ENCODE measurements around the gene SPACA7.
"Not testable (repeated sequence)": the region's sequence is repeated elsewhere in the genome, so short reads cannot be mapped to it uniquely, and the experiment has no call there.

The SPACA7 gene

DNA sequence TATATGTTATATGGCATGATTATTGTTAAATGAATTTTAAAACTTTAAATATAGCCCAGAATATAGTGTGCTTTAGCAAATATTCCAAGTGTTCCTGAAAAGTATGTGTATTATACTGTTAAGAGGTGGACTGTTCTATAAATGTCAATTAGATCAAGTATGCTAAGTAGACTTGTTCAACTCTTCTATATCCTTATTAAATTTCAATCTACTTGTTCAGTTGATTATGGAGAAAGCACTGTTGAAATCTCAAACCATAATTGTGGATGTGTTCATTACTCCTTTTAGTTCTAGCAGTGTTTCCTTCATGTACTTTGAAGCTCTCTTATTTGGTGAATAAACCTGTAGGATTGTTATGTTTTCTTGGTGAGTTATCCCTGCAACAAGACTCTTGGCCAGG lies 52.5 kb downstream of the SPACA7 start:
- DNase-seq (ENCODE audit: low spot score): no peak

DNA sequence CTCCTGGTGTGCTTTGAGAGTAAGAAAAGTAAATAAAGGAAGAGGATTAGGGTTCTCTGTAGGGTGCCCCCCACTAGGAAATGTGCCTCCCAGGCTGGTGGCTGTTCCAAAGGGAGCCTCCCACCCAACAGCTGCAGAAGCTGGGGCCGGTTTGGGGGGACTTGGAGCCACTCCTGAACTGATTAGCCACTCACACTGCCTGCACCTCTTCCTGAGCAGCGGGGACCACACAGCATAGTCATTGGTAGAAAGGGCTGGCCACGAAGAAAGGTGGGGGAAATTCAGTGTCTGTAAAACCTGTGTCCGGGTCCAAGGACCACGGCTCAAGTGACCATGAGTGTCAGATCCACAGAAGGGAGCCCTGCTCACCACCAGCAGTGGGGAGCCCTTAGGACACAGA lies 55.6 kb downstream of the SPACA7 start:
- no peak for DNase-seq (ENCODE audit: low spot score)

- not testable (repeated sequence) for DNase-seq (ENCODE audit: low spot score)
Measured at GRCh38 chr13:112432734-112433133, 56.6 kb downstream of the SPACA7 start.

DNA sequence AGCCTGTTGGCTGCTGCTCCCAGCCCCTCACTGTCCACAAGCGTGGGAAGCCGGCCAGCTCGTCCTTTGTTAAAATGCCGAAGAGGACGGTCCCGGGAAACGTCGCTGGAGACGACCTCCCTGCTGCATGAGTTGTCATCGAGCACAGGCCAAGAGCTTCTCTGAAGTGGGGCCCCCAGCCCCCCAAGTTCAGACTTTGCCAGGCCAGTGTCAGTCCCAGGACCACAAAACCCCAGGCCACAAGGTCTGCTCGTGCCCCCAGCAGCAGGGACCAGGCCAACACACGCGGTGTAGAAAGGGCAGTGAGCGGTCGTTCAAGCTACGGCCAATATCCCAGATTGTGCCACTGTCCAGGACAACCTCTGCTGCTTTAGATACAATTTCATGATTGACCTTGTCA lies 57.4 kb downstream of the SPACA7 start:
- not testable (repeated sequence) for DNase-seq (ENCODE audit: low spot score)

DNA sequence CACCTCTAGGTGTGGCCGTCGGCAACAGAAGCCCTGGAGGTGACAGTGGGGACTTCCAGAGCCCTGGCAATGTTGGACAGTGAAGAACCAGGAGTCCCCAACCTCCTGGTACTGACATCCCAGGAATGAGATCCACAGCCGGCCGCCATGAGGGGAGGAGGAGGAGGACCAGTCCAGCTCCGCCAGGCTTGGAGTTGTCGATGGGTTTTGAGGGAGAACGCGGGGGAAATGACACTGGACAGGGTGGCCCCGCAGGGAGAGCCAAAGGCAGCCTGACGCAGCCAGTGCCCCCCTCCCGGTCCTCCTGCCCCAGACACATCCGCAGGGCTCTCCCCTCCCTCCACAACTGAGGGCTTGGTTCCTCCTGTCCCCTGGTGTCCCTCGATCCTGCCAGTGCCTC lies 57.9 kb downstream of the SPACA7 start:
- DNase-seq (ENCODE audit: low spot score): no peak

DNA sequence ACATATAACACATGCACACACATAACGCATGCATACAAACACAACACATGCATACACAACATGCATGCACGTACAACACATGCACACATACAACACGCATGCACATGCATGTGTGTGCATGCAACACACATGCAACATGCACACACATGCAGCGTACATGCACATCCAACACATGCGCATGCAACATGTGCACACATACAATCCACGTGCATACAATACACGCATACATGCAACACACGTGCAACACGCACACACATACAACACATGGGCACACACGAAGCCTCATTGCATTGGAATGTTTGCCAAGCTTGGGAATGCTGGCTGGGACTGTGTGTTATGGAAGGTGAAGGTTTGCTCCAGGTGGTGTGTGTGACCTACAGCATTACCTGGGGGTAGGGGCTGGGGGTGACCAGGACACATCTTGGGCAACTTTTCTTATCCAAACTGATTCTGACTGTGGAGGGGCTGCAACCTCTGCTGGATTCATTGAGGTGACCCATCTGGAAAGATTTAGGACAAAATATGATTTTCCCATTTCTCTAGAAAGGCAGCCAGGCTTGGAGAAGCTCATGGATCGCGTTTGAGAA lies 58.9 kb downstream of the SPACA7 start:
- DNase-seq (ENCODE audit: low spot score): no peak

GRCh38 chr13:112435973-112436372 lies 59.8 kb downstream of the SPACA7 start:
- DNase-seq (ENCODE audit: low spot score): no peak

- no peak for DNase-seq (ENCODE audit: low spot score)
Measured at GRCh38 chr13:112438094-112438493, 61.9 kb downstream of the SPACA7 start.

DNA sequence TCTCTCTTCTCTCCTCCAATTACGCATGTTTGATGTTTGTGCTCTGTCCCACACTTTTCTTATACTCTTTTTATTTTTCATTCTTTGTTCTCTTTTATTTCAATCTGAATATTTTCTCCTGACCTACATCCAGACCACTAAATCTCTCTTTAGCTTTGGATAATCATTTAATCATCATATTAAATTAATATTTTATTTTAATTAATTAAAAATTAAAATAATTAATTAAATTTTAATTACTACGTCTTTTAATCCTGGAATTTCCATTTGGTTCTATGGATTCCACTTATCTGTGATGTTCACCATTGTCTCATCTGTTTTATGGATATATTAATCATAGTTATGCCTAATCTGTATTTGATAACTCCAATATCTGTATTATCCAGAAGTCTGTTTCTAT lies 62.4 kb downstream of the SPACA7 start:
- DNase-seq (ENCODE audit: low spot score): no peak

GRCh38 chr13:112441226-112441625 lies 65.1 kb downstream of the SPACA7 start:
- DNase-seq (ENCODE audit: low spot score): no peak

DNA sequence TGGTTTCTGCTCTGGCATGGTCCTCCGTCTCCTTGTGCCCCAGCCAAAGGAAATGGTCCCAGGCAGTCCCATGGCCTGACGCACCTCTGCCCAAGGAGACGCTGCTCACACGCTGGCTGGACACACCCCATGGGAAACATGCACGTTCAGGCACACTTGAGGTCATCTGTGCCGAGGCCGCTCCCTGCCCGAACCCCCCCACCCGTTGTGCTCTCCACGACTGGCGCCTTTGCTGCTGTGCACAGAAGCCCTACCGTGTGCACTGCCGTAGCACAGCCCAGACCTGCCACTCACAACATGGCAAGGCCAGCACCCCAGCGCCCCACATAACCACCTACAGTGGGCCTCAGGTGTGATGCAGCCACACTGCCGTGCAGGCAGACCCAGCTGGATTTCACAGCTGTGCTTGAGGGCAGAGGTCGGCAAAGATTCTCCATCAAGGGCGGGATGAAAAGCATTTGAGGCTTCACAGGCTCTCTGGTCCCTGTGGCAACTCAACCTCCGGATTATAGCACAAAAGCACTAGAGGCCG lies 65.7 kb downstream of the SPACA7 start:
- no peak for DNase-seq (ENCODE audit: low spot score)

DNA sequence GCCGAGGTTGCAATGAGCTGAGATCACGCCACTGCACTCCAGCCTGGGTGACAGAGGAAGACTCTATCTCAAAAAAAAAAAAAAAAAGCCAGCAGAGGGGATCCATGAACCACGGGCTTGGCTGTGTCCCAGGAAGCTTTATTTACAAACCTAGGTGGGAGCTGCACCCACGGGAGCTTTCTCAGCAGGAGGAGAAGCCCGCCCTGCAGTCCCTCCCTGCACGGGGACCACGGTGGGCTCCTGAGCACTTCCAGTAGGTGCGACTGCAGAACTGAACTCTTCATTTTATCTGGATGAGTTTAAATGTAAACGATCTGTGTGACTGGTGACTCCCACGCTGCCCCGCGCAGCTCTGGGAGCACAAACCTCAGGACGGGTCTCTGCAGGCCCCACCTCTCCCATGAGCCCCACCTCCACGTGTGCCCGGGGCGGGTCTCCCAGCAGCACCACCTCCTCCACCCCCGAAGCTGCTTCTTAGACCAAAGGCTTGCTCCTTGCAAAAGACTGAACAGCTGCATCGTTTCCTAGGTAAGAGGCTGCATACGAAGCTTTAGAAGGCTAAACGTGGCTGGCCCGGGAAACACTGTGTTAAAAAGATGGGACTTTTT lies 66.4 kb downstream of the SPACA7 start:
- DNase-seq (ENCODE audit: low spot score): peak; percentile 18

- DNase-seq (ENCODE audit: low spot score): peak; percentile 49
Measured at GRCh38 chr13:112443191-112443994, 67.2 kb downstream of the SPACA7 start.

GRCh38 chr13:112443995-112444311 lies 67.8 kb downstream of the SPACA7 start:
- peak; percentile 88 for DNase-seq (ENCODE audit: low spot score)

DNA sequence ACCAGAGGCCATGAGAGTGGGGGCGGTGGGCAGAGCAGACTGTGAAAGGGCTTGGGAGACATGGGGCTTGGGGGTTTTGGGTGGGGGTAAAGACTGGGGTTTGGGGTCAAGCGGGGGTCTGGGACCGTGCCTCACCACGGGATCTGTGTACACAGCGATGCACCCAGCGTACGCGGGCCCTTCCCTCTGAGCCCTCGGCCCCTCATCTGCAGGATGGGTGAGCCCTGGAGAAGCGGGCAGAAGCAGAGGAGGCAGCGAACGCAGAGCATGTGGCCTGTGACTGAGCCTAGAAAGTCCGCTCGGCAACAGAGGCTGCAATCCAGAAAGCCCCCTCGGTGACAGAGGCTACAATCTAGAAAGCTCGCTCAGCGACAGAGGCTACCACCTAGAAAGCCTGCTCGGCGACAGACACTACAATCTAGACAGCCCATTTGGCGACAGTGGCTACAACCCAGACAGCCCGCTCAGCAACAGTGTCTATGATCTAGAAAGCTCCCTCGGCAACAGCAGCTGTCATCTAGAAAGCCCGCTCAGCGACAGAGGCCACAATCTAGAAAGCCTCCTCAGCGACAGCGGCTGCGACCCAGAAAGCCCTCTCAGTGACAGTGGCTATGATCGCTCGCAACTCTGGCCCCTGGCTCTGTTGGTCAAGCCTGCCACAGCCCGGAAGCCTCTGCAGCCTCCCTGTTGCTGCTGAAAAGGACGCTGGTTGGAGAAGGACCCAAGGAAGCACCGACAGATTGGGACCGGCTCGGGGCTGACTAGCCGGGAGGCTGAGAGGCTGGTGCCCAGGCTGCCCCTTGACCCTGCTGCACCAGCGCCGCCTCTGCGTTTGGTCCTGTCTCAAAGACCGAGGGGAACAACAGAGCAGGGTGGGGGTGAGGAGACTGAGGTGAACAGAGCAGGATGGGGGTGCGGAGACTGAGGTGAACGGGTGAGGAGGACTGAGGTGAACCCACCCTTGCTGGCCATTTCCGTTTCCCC lies 68.6 kb downstream of the SPACA7 start:
- DNase-seq (ENCODE audit: low spot score): no peak

DNA sequence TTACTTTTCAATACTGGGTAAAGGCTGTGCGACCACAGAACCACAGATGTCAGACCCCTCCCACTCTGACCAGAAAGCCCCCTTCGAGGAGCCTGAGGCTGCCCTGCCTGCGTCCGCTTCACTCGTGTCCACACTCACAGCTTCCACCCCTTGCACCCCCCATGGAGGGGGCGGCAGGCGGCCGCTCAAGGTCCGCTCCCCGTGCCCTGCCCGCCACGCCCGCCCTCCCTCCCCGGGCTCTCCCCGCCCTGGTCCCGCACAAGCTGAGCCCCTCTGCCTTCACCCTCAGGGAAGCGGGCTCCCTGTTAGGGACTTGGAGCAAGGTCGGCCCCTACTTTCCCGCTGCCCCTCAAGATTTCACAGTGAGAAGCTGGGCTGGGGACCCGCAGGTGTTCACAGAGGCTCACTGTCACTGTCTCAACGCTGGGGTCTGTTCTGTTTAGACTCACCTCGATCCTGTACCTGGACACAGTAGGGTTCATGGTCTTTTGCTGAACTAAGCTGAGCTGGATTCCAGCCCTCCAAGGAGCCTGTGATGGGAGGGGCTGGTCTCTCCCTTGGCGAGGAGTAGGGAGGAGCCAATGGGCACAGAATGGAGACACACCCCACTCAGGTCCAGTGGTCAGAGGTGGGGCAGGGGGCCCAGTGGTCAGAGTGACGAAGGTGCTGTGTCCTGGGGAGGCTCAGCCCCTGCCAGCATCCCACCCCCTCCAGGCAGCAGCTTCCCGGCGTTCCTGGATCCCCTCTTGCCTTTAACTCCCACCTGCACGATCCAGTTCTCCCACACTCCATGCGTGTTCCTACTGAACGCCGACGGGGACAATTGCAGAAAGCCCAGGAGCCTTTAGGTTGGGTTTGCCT lies 69.5 kb downstream of the SPACA7 start:
- DNase-seq (ENCODE audit: low spot score): peak; percentile 29

- DNase-seq (ENCODE audit: low spot score): peak; percentile 20
Measured at GRCh38 chr13:112446347-112446861, 70.2 kb downstream of the SPACA7 start.

GRCh38 chr13:112446867-112447266 lies 70.7 kb downstream of the SPACA7 start:
- DNase-seq (ENCODE audit: low spot score): peak; percentile 16

GRCh38 chr13:112447306-112447705 lies 71.2 kb downstream of the SPACA7 start:
- DNase-seq (ENCODE audit: low spot score): no peak

DNA sequence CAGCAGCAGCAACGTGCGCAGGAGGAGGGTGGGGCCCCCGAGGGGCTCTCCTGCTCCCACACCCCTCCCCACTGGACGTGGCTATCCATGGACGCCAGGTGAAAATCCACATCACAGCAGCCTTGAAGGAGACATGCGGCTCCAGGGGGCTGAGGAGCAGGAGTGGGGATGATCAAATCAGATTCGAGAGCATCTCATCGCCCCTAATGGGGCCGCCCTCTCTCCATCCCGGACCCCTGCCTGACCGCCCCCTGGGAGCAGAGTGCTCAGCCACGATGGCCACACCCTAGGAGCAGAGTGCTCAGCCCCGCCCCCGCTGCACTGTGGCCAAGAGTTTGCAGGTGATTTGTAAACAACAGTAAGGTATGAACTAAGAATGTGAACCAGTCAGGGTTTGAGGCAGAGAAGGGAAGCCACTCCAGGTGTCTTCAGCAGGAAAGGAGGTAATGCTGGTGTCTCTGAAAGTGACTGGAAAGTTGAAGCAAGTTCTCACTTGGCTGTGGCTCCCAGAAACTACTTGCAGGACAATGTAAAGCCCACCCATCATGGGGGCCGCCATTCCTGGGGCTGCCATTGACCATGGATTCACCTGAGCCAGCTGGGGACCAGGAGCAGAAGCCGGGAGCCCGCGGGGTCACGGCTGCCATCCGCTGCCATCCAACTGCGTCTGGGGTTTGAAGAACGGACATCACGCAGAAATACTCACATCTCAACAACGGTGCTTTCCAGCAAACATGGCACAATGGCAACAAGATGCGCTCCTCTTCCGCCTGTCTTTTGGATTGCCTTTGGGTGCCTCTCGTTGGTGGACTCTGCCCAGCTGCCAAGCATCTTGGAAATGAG lies 71.8 kb downstream of the SPACA7 start:
- DNase-seq (ENCODE audit: low spot score): no peak

Data from AG08396 (cell line).